Measurements from ENCODE around the gene RAD23A. TPM values are rescaled to one million over a fixed set of nuclear protein-coding genes. Genes with fewer than 3 reads are reported as not detected.

Gene RAD23A
- total and polyA plus RNA-seq, 7 donors = 58.7 to 133 (median 99.3) TPM

GRCh38 chr19:12921047-12921446, 24.6 kb upstream of the RAD23A start:
- Histone ChIP-seq H3K9me3 (no peaks in the 10 kb centered on the region), H3K36me3 (peaks cover 14 to 39% (median 35%) of the 10 kb centered on the region in 4 donors), H3K4me1 (peaks cover 0 to 4% (median 3%) of the 10 kb centered on the region in 4 donors), H3K27me3 (no peaks in the 10 kb centered on the region), H3K4me3 (no peak overlapping the region), H3K27ac (no peak overlapping the region)
- intact Hi-C loops (cut with DNase I) = no loop called here
- 12 to 58% methylated on average over 3 of the region's 3 CpGs for WGBS, 2 donors
- DNase-seq = no peak
- no peak for TF ChIP-seq EP300 (IDR thresholded peaks at IDR 0.05)
- TF ChIP-seq POLR2AphosphoS5 (IDR thresholded peaks at IDR 0.05) = no peak
- no peak for TF ChIP-seq POLR2A (IDR thresholded peaks at IDR 0.05)
- TF ChIP-seq CTCF (IDR thresholded peaks at IDR 0.05) = no peak

- peaks cover 0 to 4% (median 3%) of the 10 kb centered on the region in 4 donors for H3K4me1 ChIP-seq
- DNase-seq = no peak
- intact Hi-C loops (cut with DNase I) = no loop called here
- no peaks in the 10 kb centered on the region for H3K27me3 ChIP-seq
- WGBS, 2 donors = 97% methylated on average over 4 of the region's 4 CpGs
- no peak overlapping the region for H3K4me3 ChIP-seq
- no peaks in the 10 kb centered on the region for H3K9me3 ChIP-seq
- H3K36me3 ChIP-seq = peaks cover 22 to 58% (median 49%) of the 10 kb centered on the region in 4 donors
- no peak overlapping the region for H3K27ac ChIP-seq
- TF ChIP-seq POLR2A (IDR thresholded peaks at IDR 0.05) (no peak), CTCF (IDR thresholded peaks at IDR 0.05) (no peak), EP300 (IDR thresholded peaks at IDR 0.05) (no peak), POLR2AphosphoS5 (IDR thresholded peaks at IDR 0.05) (no peak)
Measured at GRCh38 chr19:12922959-12923358, 22.7 kb upstream of the RAD23A start.

GRCh38 chr19:12924621-12925310, 20.9 kb upstream of the RAD23A start:
- no peak for DNase-seq
- Histone ChIP-seq H3K4me3 (no peak overlapping the region), H3K36me3 (peaks cover 30 to 76% (median 61%) of the 10 kb centered on the region in 4 donors), H3K9me3 (no peaks in the 10 kb centered on the region), H3K27ac (no peak overlapping the region), H3K27me3 (no peaks in the 10 kb centered on the region), H3K4me1 (no peaks in the 10 kb centered on the region)
- no peak for TF ChIP-seq EP300 (IDR thresholded peaks at IDR 0.05)
- TF ChIP-seq CTCF (IDR thresholded peaks at IDR 0.05) = no peak
- no peak for TF ChIP-seq POLR2A (IDR thresholded peaks at IDR 0.05)
- no peak for TF ChIP-seq POLR2AphosphoS5 (IDR thresholded peaks at IDR 0.05)
- WGBS, 2 donors = 95 to 98% methylated on average over 29 of the region's 29 CpGs
- intact Hi-C loops (cut with DNase I) = no loop called here

GRCh38 chr19:12930002-12930645, 15.5 kb upstream of the RAD23A start:
- H3K4me1 ChIP-seq = peaks cover 0 to 22% (median 14%) of the 10 kb centered on the region in 4 donors
- H3K9me3 ChIP-seq = no peaks in the 10 kb centered on the region
- 93 to 94% methylated on average over 19 of the region's 19 CpGs for WGBS, 2 donors
- intact Hi-C loops (cut with DNase I) = loop anchor here (5.0 kb wide), 1 partner anchor 38 kb away; the partner anchor contains the start of gene GCDH
- H3K27me3 ChIP-seq = no peaks in the 10 kb centered on the region
- TF ChIP-seq CTCF (IDR thresholded peaks at IDR 0.05) (no peak), POLR2AphosphoS5 (IDR thresholded peaks at IDR 0.05) (no peak), EP300 (IDR thresholded peaks at IDR 0.05) (no peak), POLR2A (IDR thresholded peaks at IDR 0.05) (no peak)
- H3K4me3 ChIP-seq = no peak overlapping the region
- H3K27ac ChIP-seq = no peak overlapping the region
- peaks cover 20 to 58% (median 38%) of the 10 kb centered on the region in 4 donors for H3K36me3 ChIP-seq
- no peak for DNase-seq
